Karpas-422 (cell line): ENCODE results near the gene ARID3A. TPM values are rescaled to one million over a fixed set of nuclear protein-coding genes. Genes with fewer than 3 reads are reported as not detected.

Experiments used
- DNase-seq: peaks from one replicate; pipeline ENCODE4 v3.0.0-alpha.2; 2015
- H2AFZ ChIP-seq: fragments of 200-600 bp; sonication (generic); 2 replicates; pipeline ENCODE4 v1.6.1; 2014; ENCODE audit warnings: antibody characterized with exemption, low read length, mixed read lengths
- H3K27ac ChIP-seq: fragments of 200-600 bp; sonication (generic); 2 replicates; pipeline ENCODE4 v1.5.1; 2014; ENCODE audit warnings: mild to moderate bottlenecking, low read length, moderate library complexity
- H3K27me3 ChIP-seq: fragments of 200-600 bp; sonication (generic); 2 replicates; pipeline ENCODE4 v1.6.1; 2014; ENCODE audit warnings: low read length, mixed read lengths
- H3K36me3 ChIP-seq: fragments of 200-600 bp; sonication (generic); 2 replicates; pipeline ENCODE4 v1.6.1; 2014; ENCODE audit warnings: low read length, mixed read lengths; ENCODE audit not compliant: insufficient read depth
- H3K4me1 ChIP-seq: fragments of 200-600 bp; sonication (generic); 2 replicates; pipeline ENCODE4 v1.6.1; 2014; ENCODE audit warnings: mild to moderate bottlenecking, low read length, mixed read lengths
- H3K4me2 ChIP-seq: fragments of 200-600 bp; sonication (generic); 2 replicates; pipeline ENCODE4 v1.6.1; 2014; ENCODE audit warnings: low read length, low read depth, mild to moderate bottlenecking; ENCODE audit not compliant: poor library complexity, severe bottlenecking
- H3K4me3 ChIP-seq: fragments of 200-600 bp; sonication (generic); 2 replicates; pipeline ENCODE4 v1.5.1; 2014; ENCODE audit warnings: mild to moderate bottlenecking, antibody characterized with exemption, low read length, mixed read lengths
- H3K79me2 ChIP-seq: fragments of 200-600 bp; sonication (generic); 2 replicates; pipeline ENCODE4 v1.6.1; 2014; ENCODE audit warnings: mild to moderate bottlenecking, low read length, mixed read lengths
- H3K9ac ChIP-seq: fragments of 200-600 bp; sonication (generic); 2 replicates; pipeline ENCODE4 v1.6.0; 2014; ENCODE audit warnings: low read length
- H3K9me2 ChIP-seq: fragments of 200-600 bp; sonication (generic), shearing (Covaris generic); replicated peaks from 2 replicates; pipeline ENCODE4 v1.6.0; 2014; ENCODE audit warnings: mild to moderate bottlenecking, low read length, moderate library complexity; ENCODE audit not compliant: insufficient read depth
- H3K9me3 ChIP-seq: fragments of 300-700, 200-600 bp; sonication (generic); 2 replicates; pipeline ENCODE4 v1.6.1; 2014; ENCODE audit warnings: low read length, mixed read lengths
- H4K20me1 ChIP-seq: fragments of 200-600 bp; sonication (generic); 2 replicates; pipeline ENCODE4 v1.6.1; 2014; ENCODE audit warnings: mild to moderate bottlenecking, antibody characterized with exemption, low read length, low read depth; ENCODE audit not compliant: insufficient read depth
- total RNA-seq: library from RNA; depleted of rRNA; stranded (reverse); fragments of >200 nt; shearing (Covaris generic); gene quantifications from 2 replicates; pipeline ENCODE4 v1.2.3, GENCODE V29; 2014; ENCODE audit warnings: low replicate concordance

The ARID3A gene
- total RNA-seq, 1 experiment from 2014 or later = 2.0 TPM

DNA sequence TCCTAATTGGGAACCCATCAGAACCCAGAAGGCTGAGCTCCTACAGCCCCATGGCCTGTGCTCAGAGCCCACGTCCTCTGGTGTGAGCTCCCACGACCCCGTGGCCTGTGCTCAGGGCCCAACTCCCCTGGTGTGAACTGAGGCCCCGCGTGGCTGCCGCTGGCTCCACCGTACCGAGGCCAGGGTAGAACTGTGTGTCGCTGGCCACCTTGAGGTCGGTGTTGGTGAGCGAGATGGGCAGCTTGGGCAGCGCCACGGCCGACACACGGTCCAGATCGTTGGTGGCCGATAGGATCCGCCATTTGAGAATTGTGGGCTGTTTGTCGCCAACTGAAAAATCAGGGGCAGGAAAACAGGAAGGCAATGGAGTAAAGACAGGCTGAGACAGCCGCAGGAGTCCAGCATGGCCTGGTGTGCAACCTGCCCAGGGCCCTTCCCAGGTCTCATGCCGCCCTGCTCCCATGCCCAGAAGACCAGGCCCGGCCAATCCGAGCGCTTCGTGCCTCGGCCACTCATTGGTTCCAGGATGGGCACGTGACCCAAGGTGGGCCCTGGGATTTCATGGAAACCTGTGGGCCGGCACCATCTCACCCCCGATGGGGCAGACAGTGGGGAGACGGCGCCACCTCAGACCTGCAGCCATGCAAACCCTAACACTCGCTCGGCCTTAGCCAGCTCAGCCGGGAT is 44.3 kb upstream of the ARID3A start:
- Histone ChIP-seq H3K9ac (no peak overlapping the region), H3K27me3 (no peaks in the 10 kb centered on the region), H3K36me3 (0 out of 2 replicates have a peak, but pooled peaks cover 3% of the 10 kb centered on the region), H3K4me3 (no peak overlapping the region), H4K20me1 (no peaks in the 10 kb centered on the region), H3K79me2 (no peaks in the 10 kb centered on the region), H3K9me2 (no peaks in the 10 kb centered on the region), H2AFZ (no peak overlapping the region), H3K9me3 (no peaks in the 10 kb centered on the region), H3K4me2 (no peak overlapping the region), H3K27ac (no peak overlapping the region), H3K4me1 (no peaks in the 10 kb centered on the region)
- DNase-seq = no peak

- no peaks in the 10 kb centered on the region for H3K9me2 ChIP-seq
- H3K9ac ChIP-seq = no peak overlapping the region
- no peak overlapping the region for H3K27ac ChIP-seq
- H3K79me2 ChIP-seq = no peaks in the 10 kb centered on the region
- 0 out of 2 replicates have a peak, but pooled peaks cover 3% of the 10 kb centered on the region for H3K36me3 ChIP-seq
- H4K20me1 ChIP-seq = no peaks in the 10 kb centered on the region
- H3K4me2 ChIP-seq = no peak overlapping the region
- no peak overlapping the region for H2AFZ ChIP-seq
- no peak for DNase-seq
- H3K4me3 ChIP-seq = no peak overlapping the region
- H3K9me3 ChIP-seq = no peaks in the 10 kb centered on the region
- no peaks in the 10 kb centered on the region for H3K27me3 ChIP-seq
- H3K4me1 ChIP-seq = no peaks in the 10 kb centered on the region
These were observed 42.9 kb upstream of the ARID3A start for GRCh38 chr19:882871-883497.

DNA sequence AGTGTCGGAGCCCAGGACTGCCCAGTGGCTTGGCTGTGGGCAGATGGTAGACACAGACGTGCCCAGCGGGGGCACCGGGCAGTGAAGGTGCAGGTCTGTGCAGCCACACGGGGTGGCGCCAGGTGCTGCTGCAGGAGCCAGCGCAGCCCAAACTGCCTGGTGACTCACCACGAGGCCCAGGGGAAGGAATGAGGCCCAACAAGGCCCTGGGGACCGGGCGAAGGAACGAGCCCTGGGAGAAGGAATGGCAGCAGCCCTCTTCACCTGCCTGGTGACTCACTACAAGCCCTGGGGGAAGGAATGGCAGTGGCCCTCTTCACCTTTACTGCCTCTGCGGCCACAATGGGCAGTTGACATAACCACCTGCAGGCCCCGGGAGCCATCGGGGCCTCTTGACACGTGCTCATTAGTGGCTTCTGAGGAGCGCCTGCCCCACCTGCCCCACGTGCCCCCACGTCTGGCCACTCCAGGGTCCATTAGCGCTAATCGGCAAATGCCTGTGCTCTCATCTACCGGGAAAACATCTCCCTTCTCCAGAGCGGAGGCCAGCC is 42.1 kb upstream of the ARID3A start:
- H2AFZ ChIP-seq = no peak overlapping the region
- no peak overlapping the region for H3K27ac ChIP-seq
- H3K4me3 ChIP-seq = no peak overlapping the region
- no peaks in the 10 kb centered on the region for H4K20me1 ChIP-seq
- peaks cover 4% of the 10 kb centered on the region; the same call in 1 of the 2 replicates for H3K79me2 ChIP-seq
- no peaks in the 10 kb centered on the region for H3K9me3 ChIP-seq
- H3K27me3 ChIP-seq = no peaks in the 10 kb centered on the region
- no peak overlapping the region for H3K4me2 ChIP-seq
- H3K36me3 ChIP-seq = 0 out of 2 replicates have a peak, but pooled peaks cover 5% of the 10 kb centered on the region
- no peaks in the 10 kb centered on the region for H3K9me2 ChIP-seq
- no peak for DNase-seq
- no peak overlapping the region for H3K9ac ChIP-seq
- no peaks in the 10 kb centered on the region for H3K4me1 ChIP-seq

DNA sequence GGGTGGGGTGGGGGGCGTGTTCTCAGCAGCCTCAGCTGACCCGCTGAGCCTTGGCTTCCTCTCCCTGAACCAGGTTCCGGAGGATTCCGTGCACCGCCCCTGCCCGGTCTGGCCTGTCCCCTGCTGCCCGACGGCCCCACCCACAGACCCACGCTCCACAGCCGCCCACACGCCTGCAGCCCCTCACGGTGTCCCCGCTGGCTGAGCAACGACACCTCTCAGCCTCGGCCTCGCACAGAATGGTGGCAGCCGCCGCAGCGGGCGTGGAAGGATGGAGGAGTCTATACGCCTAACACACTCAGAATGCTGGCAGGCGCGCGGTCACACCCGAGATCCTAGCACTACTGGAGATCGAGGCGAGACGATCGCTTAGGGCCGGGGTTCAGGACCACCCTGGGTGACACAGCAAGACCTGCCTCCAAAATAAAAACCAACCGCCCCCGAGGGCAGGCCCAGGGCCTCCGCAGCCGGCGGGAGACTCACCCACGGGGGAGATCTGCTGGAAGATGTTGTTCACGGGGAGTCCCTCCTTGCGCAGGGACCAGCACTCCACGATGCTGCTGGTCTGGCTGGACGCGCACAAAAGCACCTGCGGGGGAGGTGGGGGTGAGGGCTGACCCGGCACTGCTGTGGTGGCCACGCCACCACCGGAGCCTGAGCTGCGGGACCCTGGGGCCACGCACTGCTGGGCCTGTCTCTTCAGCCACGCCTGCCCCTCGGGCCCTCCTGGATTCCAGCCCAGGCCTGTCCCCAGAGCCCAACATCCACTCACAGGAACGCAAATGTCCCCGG is 41.2 kb upstream of the ARID3A start:
- Histone ChIP-seq H3K36me3 (0 out of 2 replicates have a peak, but pooled peaks cover 8% of the 10 kb centered on the region), H3K9ac (no peak overlapping the region)

GRCh38 chr19:885536-886224 is 40.2 kb upstream of the ARID3A start:
- Histone ChIP-seq H4K20me1 (0 out of 2 replicates have a peak, but pooled peaks cover 6% of the 10 kb centered on the region), H3K36me3 (0 out of 2 replicates have a peak, but pooled peaks cover 8% of the 10 kb centered on the region)

More for the DNA sequence above, 41.2 kb upstream of the ARID3A start:
- Histone ChIP-seq H3K27me3 (no peaks in the 10 kb centered on the region), H4K20me1 (0 out of 2 replicates have a peak, but pooled peaks cover 6% of the 10 kb centered on the region), H3K4me1 (no peaks in the 10 kb centered on the region), H2AFZ (no peak overlapping the region), H3K79me2 (peaks cover 4% of the 10 kb centered on the region; the same call in 1 of the 2 replicates), H3K4me2 (no peak overlapping the region), H3K9me3 (no peaks in the 10 kb centered on the region), H3K27ac (no peak overlapping the region), H3K4me3 (no peak overlapping the region), H3K9me2 (no peaks in the 10 kb centered on the region)
- no peak for DNase-seq

GRCh38 chr19:887072-887471 is 38.8 kb upstream of the ARID3A start:
- no peak overlapping the region for H3K9ac ChIP-seq
- H3K4me1 ChIP-seq = peaks cover 3% of the 10 kb centered on the region
- no peak for DNase-seq
- no peak overlapping the region for H3K4me3 ChIP-seq
- peaks cover 14% of the 10 kb centered on the region for H3K79me2 ChIP-seq
- H3K9me3 ChIP-seq = no peaks in the 10 kb centered on the region
- H4K20me1 ChIP-seq = peaks cover 7% of the 10 kb centered on the region; the same call in 1 of the 2 replicates
- no peaks in the 10 kb centered on the region for H3K9me2 ChIP-seq
- H3K27me3 ChIP-seq = no peaks in the 10 kb centered on the region
- H2AFZ ChIP-seq = no peak overlapping the region
- no peak overlapping the region for H3K4me2 ChIP-seq
- 0 out of 2 replicates have a peak, but pooled peaks cover 8% of the 10 kb centered on the region for H3K36me3 ChIP-seq
- no peak overlapping the region for H3K27ac ChIP-seq

More at GRCh38 chr19:885536-886224, 40.2 kb upstream of the ARID3A start:
- no peak for DNase-seq
- Histone ChIP-seq H2AFZ (no peak overlapping the region), H3K4me1 (no peaks in the 10 kb centered on the region), H3K27ac (no peak overlapping the region), H3K4me3 (no peak overlapping the region), H3K79me2 (peaks cover 5% of the 10 kb centered on the region; the same call in 1 of the 2 replicates), H3K27me3 (no peaks in the 10 kb centered on the region), H3K4me2 (no peak overlapping the region), H3K9ac (no peak overlapping the region), H3K9me2 (no peaks in the 10 kb centered on the region), H3K9me3 (no peaks in the 10 kb centered on the region)

GRCh38 chr19:887599-887998 is 38.2 kb upstream of the ARID3A start:
- no peaks in the 10 kb centered on the region for H3K9me3 ChIP-seq

More at GRCh38 chr19:887599-887998, 38.2 kb upstream of the ARID3A start:
- no peaks in the 10 kb centered on the region for H3K9me2 ChIP-seq
- no peaks in the 10 kb centered on the region for H3K27me3 ChIP-seq
- no peak overlapping the region for H3K27ac ChIP-seq
- no peak overlapping the region for H3K9ac ChIP-seq
- peaks cover 5% of the 10 kb centered on the region for H3K4me1 ChIP-seq
- no peak for DNase-seq
- H4K20me1 ChIP-seq = peaks cover 9% of the 10 kb centered on the region; the same call in 1 of the 2 replicates
- no peak overlapping the region for H3K4me2 ChIP-seq
- peaks cover 19% of the 10 kb centered on the region for H3K79me2 ChIP-seq
- H3K4me3 ChIP-seq = no peak overlapping the region
- 0 out of 2 replicates have a peak, but pooled peaks cover 8% of the 10 kb centered on the region for H3K36me3 ChIP-seq
- H2AFZ ChIP-seq = no peak overlapping the region
